Activated B cell treated with CpG ODN at 0.5 μM for 24 hours (primary cell): ENCODE results near the gene MAGOH. TPM values are rescaled to one million over a fixed set of nuclear protein-coding genes. Genes with fewer than 3 reads are reported as not detected.

Experiments used
- ATAC-seq: fragments of 200-7000 bp; cut with Tn5 transposase; one replicate; pipeline ENCODE4 v1.10.0; 2021; ENCODE audit warnings: low read depth, mild to moderate bottlenecking, moderate library complexity
- CTCF ChIA-PET: fragments of 350-600 bp; sonication (Branson Sonifier 250); formaldehyde crosslinking; loops from one replicate; lab custom pipeline; 2021; ENCODE audit warnings: antibody characterized with exemption; lab: Charles Lee
- POLR2A ChIA-PET: fragments of 350-600 bp; sonication (Branson Sonifier 250); formaldehyde crosslinking; loops from one replicate; lab custom pipeline; 2021; ENCODE audit warnings: antibody characterized with exemption; lab: Charles Lee
- DNase-seq: peaks from one replicate; pipeline ENCODE4 v3.0.0; 2022
- H3K27ac Mint-ChIP-seq: one replicate; pipeline ENCODE4 v1.8.0; 2020; ENCODE audit warnings: mixed read lengths
- H3K27me3 Mint-ChIP-seq: one replicate; pipeline ENCODE4 v1.8.0; 2021; ENCODE audit warnings: mixed read lengths
- H3K36me3 Mint-ChIP-seq: one replicate; pipeline ENCODE4 v1.8.0; 2021; ENCODE audit warnings: low read depth, mixed read lengths
- H3K4me1 Mint-ChIP-seq: one replicate; pipeline ENCODE4 v1.8.0; 2021; ENCODE audit warnings: mixed read lengths
- H3K4me3 Mint-ChIP-seq: one replicate; pipeline ENCODE4 v1.8.0; 2020; ENCODE audit warnings: mild to moderate bottlenecking, mixed read lengths
- H3K9me3 Mint-ChIP-seq: one replicate; pipeline ENCODE4 v1.8.0; 2020; ENCODE audit warnings: mixed read lengths
- CTCF ChIP-seq: fragments of 200-600 bp; IDR thresholded peaks from one replicate; pipeline ENCODE4 v1.8.0; 2022; ENCODE audit warnings: antibody characterized with exemption, mild to moderate bottlenecking
- intact Hi-C: fragments of 100-400 bp; cut with micrococcal nuclease; formaldehyde crosslinking; loops from one replicate; pipeline ENCODE4 v1.15.1; 2024
- total RNA-seq: library from RNA; stranded (reverse); gene quantifications from 2 replicates; pipeline ENCODE4 v1.2.3, GENCODE V29; 2022

Gene MAGOH
- total RNA-seq = 56.6 and 65.0 TPM in 2 replicates

- intact Hi-C loops = loop anchor here (1.0 to 2.0 kb wide), 5 partner anchors 18 to 814 kb away; partner anchors contain the start of genes CPT2, CZIB, TCEANC2 and TMEM59
- Mint-ChIP-seq H3K27ac (peak within 1 kb of the TSS; percentile 91), H3K9me3 (no peaks in the 10 kb centered on the region), H3K36me3 (peaks cover 36% of the 10 kb centered on the region), H3K4me3 (peak within 1 kb of the TSS; percentile 97), H3K27me3 (no peaks in the 10 kb centered on the region), H3K4me1 (peaks cover 32% of the 10 kb centered on the region)
- ChIA-PET POLR2A (interaction anchor here (0.6 to 1.9 kb wide), 6 partner anchors 8 to 514 kb away, joined by 3 to 16 read pairs (median 6); partner anchors contain the start of gene CZIB), CTCF (no interaction called here)
- peak; percentile 93 for DNase-seq
- TF ChIP-seq CTCF = no peak
- peak; percentile 100 for ATAC-seq
Measured at GRCh38 chr1:53238197-53239155, at the start of gene MAGOH. TSS of gene MAGOH (minus strand) at chr1:53238518. CDS start at chr1:53238448, 70 bp downstream.

GRCh38 chr1:53286955-53287354 lies 48.6 kb upstream of the MAGOH start:
- no peaks in the 10 kb centered on the region for H3K27me3 Mint-ChIP-seq
- DNase-seq (no peak), ATAC-seq (no peak)
- no peak overlapping the region for H3K27ac Mint-ChIP-seq
- H3K9me3 Mint-ChIP-seq = no peaks in the 10 kb centered on the region
- intact Hi-C loops = no loop called here
- no peak for TF ChIP-seq CTCF
- peaks cover 9% of the 10 kb centered on the region for H3K36me3 Mint-ChIP-seq
- H3K4me1 Mint-ChIP-seq = no peaks in the 10 kb centered on the region
- ChIA-PET CTCF (no interaction called here), POLR2A (no interaction called here)
- H3K4me3 Mint-ChIP-seq = no peak overlapping the region

DNA sequence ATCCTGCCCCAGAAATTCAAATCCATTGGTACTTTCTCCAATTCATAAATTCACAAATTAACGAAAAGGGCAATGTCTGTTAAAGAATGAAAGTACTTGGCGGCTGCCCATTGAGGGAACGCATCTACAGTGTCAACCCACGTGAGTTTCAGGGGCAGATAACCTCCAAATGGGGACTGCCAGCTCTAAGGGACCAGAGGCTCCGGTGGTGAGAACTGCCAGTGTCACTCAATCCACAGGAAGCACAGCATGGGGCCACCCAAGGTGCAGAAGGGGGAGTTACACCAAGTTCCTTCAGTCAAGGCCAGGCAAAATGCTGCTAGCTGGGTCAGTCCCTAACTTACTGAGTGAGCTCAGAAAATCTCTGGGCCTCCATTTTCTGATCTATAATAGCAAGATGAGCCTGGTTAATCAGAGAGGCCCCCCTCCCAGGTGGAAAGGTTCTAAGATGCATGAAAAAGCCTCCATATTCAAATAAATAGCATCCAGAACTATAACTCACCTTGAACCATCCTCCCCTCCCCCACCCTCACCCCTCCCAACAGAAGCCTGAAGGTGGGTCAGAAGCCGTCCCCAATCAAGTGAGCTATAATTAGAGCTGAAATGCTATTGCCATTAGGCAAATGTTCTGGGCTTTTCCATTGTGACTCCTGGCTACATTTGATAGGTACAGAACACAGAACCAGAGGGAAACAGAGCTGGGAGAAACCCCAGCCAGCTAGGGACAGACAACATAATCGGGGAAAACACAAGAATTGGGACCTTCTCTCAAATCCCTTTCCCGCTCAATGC lies 47.8 kb upstream of the MAGOH start:
- Mint-ChIP-seq H3K36me3 (peaks cover 9% of the 10 kb centered on the region), H3K27ac (no peak overlapping the region), H3K9me3 (no peaks in the 10 kb centered on the region), H3K27me3 (no peaks in the 10 kb centered on the region), H3K4me3 (no peak overlapping the region), H3K4me1 (no peaks in the 10 kb centered on the region)
- POLR2A ChIA-PET = no interaction called here
- no peak for TF ChIP-seq CTCF
- ATAC-seq (no peak), DNase-seq (no peak)
- intact Hi-C loops = no loop called here
- CTCF ChIA-PET = no interaction called here

GRCh38 chr1:53285546-53285945 lies 47.2 kb upstream of the MAGOH start:
- H3K4me1 Mint-ChIP-seq = no peaks in the 10 kb centered on the region
- intact Hi-C loops = no loop called here
- H3K4me3 Mint-ChIP-seq = no peak overlapping the region
- no peak for TF ChIP-seq CTCF
- H3K36me3 Mint-ChIP-seq = peaks cover 9% of the 10 kb centered on the region
- CTCF ChIA-PET = no interaction called here
- no peak for DNase-seq
- POLR2A ChIA-PET = no interaction called here
- no peaks in the 10 kb centered on the region for H3K9me3 Mint-ChIP-seq
- H3K27me3 Mint-ChIP-seq = no peaks in the 10 kb centered on the region
- no peak for ATAC-seq
- H3K27ac Mint-ChIP-seq = no peak overlapping the region
